ENCODE results near the gene ORMDL2.

ORMDL2 gene, protein sequence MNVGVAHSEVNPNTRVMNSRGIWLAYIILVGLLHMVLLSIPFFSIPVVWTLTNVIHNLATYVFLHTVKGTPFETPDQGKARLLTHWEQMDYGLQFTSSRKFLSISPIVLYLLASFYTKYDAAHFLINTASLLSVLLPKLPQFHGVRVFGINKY

GRCh38 chr12:55817345-55818139 is at the start of gene ORMDL2, which contains the start of gene SARNP:
Gene ORMDL2, plus strand, starts transcription at chr12:55818041. Its CDS starts 959 bp downstream, at chr12:55819000.
Gene SARNP, minus strand, starts transcription at chr12:55817724. Its CDS starts 23 bp downstream, at chr12:55817701.
- peak; percentile 99 for DNase-seq (ENCODE audit: low read depth in 2 of 2)

DNA sequence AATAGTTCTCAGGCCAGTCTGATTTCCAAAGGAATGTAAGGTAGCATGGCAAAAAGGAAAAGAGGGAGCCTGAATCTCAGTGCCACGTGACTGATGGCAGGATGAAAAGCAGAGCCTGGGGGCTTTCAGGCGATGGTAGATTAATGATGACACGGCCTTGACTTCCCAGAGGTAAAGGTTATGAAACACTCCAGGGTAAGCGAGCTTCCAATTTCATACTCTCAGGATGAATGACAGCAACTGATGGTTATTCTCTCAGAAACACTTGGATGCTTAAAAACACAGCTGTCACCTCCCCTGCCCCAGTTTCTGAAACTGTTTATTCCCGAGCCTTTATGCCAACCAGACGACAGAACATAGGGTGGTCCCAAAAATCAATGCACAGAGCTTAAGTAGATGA is 46.1 kb upstream of the ORMDL2 start:
- no peak for DNase-seq (ENCODE audit: low read depth in 2 of 2)

DNA sequence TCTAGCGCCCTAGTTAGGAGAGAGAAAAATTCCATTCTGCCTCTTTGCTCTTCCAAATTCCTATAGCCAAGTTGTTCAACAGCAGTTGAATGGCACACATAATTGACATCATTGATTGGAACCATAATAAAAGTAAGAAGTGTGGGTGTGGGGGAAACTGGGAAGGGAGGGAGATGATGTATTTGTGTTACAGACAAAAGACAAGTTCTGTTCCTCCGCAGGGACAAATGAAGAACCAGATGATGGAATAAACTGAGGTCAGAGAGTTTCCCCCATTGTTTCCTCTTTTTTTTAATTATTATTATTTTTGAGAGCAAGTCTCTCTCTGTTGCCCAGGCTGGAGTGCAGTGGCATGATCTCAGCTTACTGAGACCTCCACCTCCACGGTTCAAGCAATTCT is 40.0 kb upstream of the ORMDL2 start:
- DNase-seq (ENCODE audit: low read depth in 2 of 2) = no peak

- no peak for DNase-seq (ENCODE audit: low read depth in 2 of 2)
Measured at GRCh38 chr12:55780685-55781084, 37.2 kb upstream of the ORMDL2 start.

- DNase-seq (ENCODE audit: low read depth in 2 of 2) = no peak
Measured at GRCh38 chr12:55788546-55788945, 29.3 kb upstream of the ORMDL2 start.

GRCh38 chr12:55789171-55789570 is 28.7 kb upstream of the ORMDL2 start:
- no peak for DNase-seq (ENCODE audit: low read depth in 2 of 2)

GRCh38 chr12:55789893-55790292 is 27.9 kb upstream of the ORMDL2 start:
- DNase-seq (ENCODE audit: low read depth in 2 of 2) = no peak

DNA sequence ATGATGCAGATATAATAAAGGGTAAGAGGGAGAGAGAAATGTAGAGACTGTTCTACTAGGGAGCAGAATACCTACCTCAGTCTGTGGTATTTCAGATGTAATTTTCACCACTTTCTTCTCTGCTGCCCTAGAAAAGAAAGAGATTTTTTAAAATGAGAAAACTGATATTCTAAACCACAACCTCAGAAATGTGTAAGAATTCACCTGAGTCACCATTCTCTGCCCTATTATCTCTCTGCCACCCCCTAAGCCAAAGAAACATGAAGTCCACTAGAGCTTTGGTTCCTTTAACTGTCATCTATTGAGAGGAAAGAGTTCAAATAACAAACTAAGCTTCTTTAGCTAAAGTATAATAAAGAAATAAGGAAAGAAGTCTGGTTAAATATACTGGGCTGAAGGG is 21.9 kb upstream of the ORMDL2 start:
- no peak for DNase-seq (ENCODE audit: low read depth in 2 of 2)

GRCh38 chr12:55797068-55797467 is 20.8 kb upstream of the ORMDL2 start:
- peak; percentile 6 to 17 for DNase-seq (ENCODE audit: low read depth in 2 of 2)

GRCh38 chr12:55797550-55797949 is 20.3 kb upstream of the ORMDL2 start:
- no peak for DNase-seq (ENCODE audit: low read depth in 2 of 2)

DNA sequence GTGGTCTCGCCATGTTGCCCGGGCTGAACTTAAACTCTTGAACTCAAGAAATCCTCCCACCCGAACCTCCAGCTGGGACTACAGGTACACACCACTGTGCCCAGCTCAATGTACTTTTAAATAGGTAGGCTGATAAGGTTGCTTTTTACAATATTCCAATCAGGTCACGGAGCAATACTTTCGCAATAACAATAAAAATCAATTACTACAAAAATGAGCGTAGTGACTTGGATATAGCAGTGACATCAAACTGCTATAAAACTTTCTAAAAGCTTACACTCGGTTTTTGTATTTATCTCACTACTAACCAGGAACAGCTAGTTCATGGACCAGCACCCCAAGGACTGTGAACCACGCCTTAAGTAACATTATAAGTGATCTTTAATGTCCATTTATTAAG is 10.9 kb upstream of the ORMDL2 start:
- DNase-seq (ENCODE audit: low read depth in 2 of 2) = no peak

GRCh38 chr12:55809274-55809673 is 8.6 kb upstream of the ORMDL2 start:
- DNase-seq (ENCODE audit: low read depth in 2 of 2) = no peak

- DNase-seq (ENCODE audit: low read depth in 2 of 2) = no peak
Measured at GRCh38 chr12:55812088-55812487, 5.8 kb upstream of the ORMDL2 start.

DNA sequence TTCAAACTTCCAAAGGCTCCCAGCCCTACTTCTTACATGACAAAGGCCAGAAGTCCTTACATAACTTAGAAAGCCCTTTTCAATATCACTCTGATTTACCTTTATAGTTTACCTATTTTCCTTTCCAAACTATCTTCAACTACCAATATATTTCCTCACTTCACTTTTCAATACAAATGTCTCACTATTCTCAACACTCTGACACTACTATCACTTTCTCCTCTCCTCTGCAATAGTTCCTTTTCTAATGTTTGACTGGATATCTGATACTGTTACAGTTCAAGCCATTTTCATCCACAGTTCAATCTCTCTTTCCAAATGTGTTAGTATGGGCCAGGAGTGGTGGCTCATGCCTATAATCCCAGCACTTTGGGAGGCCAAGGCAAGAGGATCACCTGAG is 3.6 kb upstream of the ORMDL2 start:
- DNase-seq (ENCODE audit: low read depth in 2 of 2) = no peak

GRCh38 chr12:55815473-55815872 is 2.4 kb upstream of the ORMDL2 start:
- DNase-seq (ENCODE audit: low read depth in 2 of 2) = no peak

GRCh38 chr12:55816881-55817344 is 928 bp upstream of the ORMDL2 start:
- DNase-seq (ENCODE audit: low read depth in 2 of 2) = no peak

DNA sequence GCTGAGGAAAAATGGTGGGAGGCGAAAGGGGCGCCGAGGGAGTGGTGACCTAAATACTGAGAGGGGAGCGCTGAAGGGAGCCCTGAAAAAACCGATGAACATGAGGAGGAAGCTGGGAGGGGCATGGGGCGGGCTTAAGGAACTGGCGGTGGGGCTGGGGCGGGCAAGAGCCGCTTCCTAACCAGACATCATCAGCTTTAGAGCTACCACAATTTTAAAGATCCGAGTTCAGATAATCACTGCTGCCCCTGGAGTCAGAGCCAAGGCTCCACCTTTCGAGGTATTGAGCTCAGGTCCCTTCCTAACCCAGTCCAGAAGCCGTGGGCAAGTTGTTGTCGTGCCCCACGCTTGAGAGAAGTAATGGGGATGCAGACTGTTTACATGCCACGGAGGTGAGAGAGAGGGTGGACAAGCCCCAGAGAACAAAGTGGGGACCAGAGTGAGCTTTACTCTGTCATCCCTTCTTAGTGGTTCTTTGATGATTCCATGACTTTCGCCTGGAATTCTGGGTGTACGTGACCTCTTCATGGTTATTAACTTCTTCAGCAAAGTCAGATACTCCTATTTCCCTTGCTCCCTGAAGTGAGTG is 393 bp downstream of the ORMDL2 start:
- DNase-seq (ENCODE audit: low read depth in 2 of 2) = no peak

DNA sequence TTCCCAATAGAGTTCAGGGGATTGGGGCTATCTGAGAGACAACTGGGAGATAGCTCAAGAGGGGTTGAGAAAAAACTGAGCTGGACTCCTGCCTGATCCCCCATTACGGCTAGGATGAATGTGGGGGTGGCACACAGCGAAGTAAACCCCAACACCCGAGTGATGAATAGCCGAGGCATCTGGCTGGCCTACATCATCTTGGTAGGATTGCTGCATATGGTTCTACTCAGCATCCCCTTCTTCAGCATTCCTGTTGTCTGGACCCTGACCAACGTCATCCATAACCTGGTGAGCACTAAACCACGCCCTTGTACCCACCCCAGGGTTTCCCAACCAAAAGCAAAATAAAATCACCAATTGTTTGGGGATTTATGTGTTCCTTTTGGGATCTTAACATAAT is 1.0 kb downstream of the ORMDL2 start:
- peak in 1 of 2 experiments; percentile 3 for DNase-seq (ENCODE audit: low read depth in 2 of 2)

DNA sequence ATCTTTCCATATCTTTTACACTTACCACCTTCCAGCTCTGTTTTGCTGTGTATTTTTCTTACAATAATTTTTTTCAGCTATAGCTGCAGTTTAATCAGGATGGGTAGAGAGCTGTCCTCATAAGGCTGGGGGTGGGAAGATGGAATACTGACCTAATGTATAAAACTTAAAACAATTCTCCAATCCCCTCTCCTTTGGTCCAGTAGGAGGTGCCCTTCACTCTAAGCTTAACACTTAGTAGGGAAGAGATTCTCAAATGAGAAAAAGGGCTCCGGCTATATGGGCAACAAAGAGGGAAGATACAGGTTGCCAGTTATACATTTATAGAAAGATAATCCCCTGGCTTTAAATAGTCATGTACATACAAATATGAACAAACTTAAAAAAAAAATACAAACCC is 2.8 kb downstream of the ORMDL2 start:
- DNase-seq (ENCODE audit: low read depth in 2 of 2) = no peak

DNA sequence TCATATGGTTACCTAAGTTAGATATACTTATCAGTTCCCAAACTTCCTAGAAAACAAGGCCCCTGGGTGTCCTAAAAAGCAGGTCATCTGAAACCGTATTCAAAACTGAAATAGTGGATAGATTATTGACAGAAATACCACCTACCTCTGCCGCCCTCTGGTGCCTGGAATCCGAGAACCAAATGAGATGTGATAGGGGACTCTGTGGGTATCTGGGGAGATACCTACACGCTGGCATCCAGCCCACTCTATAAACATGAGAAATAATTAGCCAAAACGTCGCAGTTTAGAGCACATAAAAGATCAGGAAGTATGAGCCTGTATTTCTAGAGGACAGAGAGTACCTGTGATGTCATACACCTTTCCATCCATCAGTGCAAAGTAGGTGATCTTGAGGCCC is 4.4 kb downstream of the ORMDL2 start:
- no peak for DNase-seq (ENCODE audit: low read depth in 2 of 2)

- no peak for DNase-seq (ENCODE audit: low read depth in 2 of 2)
Measured at GRCh38 chr12:55823419-55823818, 5.6 kb downstream of the ORMDL2 start.

DNA sequence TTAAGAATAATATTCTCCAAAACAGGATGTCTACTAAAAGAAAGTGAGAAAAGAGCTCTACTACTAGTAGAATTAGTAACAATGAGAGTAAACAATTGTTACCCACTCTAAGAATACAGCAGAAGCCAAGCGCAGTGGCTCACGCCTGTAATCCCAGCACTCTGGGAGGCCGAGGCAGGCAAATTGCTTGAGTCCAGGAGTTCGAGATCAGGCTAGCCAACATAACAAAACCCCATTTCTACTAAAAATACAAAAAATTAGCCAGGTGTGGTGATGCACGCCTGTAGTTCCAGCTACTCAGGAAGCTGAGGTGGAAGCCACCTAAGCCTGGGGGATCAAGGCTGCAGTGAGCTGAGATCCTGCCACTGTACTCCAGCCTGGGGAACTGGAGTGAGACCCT is 6.9 kb downstream of the ORMDL2 start:
- no peak for DNase-seq (ENCODE audit: low read depth in 2 of 2)

DNA sequence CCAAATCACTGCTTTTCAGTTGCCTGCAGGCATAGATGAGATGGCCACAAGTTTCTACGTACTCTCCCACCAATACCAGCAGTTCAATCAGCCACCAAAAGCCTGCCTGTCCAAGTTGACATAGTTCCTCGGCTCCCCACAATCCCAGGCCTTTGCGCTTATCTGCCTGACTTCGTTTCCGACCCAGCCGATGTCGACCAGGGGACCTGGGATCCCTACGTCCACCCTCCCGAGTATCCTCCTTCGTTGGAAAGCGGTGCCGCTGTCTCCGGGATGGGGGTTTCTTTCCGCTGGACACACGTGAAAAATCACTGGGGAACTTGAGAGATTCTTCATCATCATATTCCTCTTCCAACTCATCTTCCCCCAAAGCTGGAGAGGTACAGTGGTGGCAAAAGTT is 10.0 kb downstream of the ORMDL2 start:
- DNase-seq (ENCODE audit: low read depth in 2 of 2) = no peak
